Fibroblast of pulmonary artery (primary cell): ENCODE results near the gene KCNJ11.

ENCODE experiments used
- DNase-seq: peaks from one replicate; pipeline ENCODE4 v3.0.0-alpha.2; 2010; ENCODE audit warnings: low read depth
- H3K4me3 ChIP-seq: replicated peaks from 2 replicates; pipeline ENCODE4 v1.5.1; 2011; ENCODE audit warnings: low read depth, mild to moderate bottlenecking, control low read depth, low read length, moderate library complexity
- TF ChIP-seq, protein P1 (sequence below): IDR thresholded peaks from 2 replicates; pipeline ENCODE4 v1.5.1; 2011; ENCODE audit warnings: mild to moderate bottlenecking, control low read depth, low read length, inconsistent platforms; ENCODE audit errors: missing control alignments

The KCNJ11 gene

DNA sequence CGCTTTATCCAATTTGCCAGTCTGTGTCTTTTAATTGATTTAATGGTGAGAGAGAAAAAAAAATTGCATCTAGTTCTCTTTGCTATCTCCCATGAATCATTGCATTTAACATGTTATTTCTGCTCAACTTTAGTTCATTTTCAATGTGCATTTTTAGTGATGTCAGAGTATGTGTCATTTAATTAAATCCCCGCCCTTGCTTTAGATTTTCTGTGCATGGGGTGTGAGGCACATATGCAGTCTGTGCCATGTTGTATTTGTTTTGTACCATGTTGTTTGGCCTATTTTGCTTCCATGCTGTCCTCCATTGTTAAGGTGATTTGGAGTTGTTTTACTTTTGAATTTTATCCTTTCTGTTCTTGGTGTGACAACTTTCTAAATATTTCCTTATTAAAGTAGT lies 45.2 kb downstream of the KCNJ11 start:
- H3K4me3 ChIP-seq: no peak overlapping the region
- DNase-seq: no peak
- TF ChIP-seq, protein P1, sequence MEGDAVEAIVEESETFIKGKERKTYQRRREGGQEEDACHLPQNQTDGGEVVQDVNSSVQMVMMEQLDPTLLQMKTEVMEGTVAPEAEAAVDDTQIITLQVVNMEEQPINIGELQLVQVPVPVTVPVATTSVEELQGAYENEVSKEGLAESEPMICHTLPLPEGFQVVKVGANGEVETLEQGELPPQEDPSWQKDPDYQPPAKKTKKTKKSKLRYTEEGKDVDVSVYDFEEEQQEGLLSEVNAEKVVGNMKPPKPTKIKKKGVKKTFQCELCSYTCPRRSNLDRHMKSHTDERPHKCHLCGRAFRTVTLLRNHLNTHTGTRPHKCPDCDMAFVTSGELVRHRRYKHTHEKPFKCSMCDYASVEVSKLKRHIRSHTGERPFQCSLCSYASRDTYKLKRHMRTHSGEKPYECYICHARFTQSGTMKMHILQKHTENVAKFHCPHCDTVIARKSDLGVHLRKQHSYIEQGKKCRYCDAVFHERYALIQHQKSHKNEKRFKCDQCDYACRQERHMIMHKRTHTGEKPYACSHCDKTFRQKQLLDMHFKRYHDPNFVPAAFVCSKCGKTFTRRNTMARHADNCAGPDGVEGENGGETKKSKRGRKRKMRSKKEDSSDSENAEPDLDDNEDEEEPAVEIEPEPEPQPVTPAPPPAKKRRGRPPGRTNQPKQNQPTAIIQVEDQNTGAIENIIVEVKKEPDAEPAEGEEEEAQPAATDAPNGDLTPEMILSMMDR: no peak
